ENCODE results near the gene RAP1GAP2. TPM values are rescaled to one million over a fixed set of nuclear protein-coding genes. Genes with fewer than 3 reads are reported as not detected.

The RAP1GAP2 gene
- total RNA-seq, 2 experiments from 2014 or later = 0.31 to 0.50 TPM

GRCh38 chr17:2799653-2800052 lies 3.4 kb downstream of the RAP1GAP2 start:
- DNase-seq (no peak), ATAC-seq (no peak)
- Mint-ChIP-seq H3K4me1 (ENCODE audit: low read depth) (peaks cover 36% of the 10 kb centered on the region), H3K36me3 (ENCODE audit: low read depth) (no peaks in the 10 kb centered on the region), H3K27me3 (peaks cover 33% of the 10 kb centered on the region), H3K9me3 (no peaks in the 10 kb centered on the region), H3K27ac (no peak overlapping the region), H3K4me3 (no peak overlapping the region)
- ChIA-PET CTCF (no interaction called here), POLR2A (no interaction called here)
- intact Hi-C loops (cut with micrococcal nuclease) = no loop called here
- no peak for TF ChIP-seq CTCF (IDR thresholded peaks at IDR 0.05)

- ATAC-seq = no peak
- CTCF ChIA-PET = no interaction called here
- intact Hi-C loops (cut with micrococcal nuclease) = no loop called here
- no peak for TF ChIP-seq CTCF (IDR thresholded peaks at IDR 0.05)
- no peak for DNase-seq
- Mint-ChIP-seq H3K36me3 (ENCODE audit: low read depth) (no peaks in the 10 kb centered on the region), H3K9me3 (no peaks in the 10 kb centered on the region), H3K4me1 (ENCODE audit: low read depth) (peaks cover 32% of the 10 kb centered on the region), H3K27me3 (peaks cover 29% of the 10 kb centered on the region), H3K4me3 (no peak overlapping the region), H3K27ac (no peak overlapping the region)
- POLR2A ChIA-PET = no interaction called here
These were observed 4.1 kb downstream of the RAP1GAP2 start for GRCh38 chr17:2800367-2800766.

- CTCF ChIA-PET = no interaction called here
- Mint-ChIP-seq H3K4me1 (ENCODE audit: low read depth) (peaks cover 17% of the 10 kb centered on the region), H3K4me3 (no peak overlapping the region), H3K27ac (no peak overlapping the region), H3K27me3 (peaks cover 18% of the 10 kb centered on the region), H3K36me3 (ENCODE audit: low read depth) (no peaks in the 10 kb centered on the region), H3K9me3 (no peaks in the 10 kb centered on the region)
- TF ChIP-seq CTCF (IDR thresholded peaks at IDR 0.05) = no peak
- intact Hi-C loops (cut with micrococcal nuclease) = no loop called here
- no peak for ATAC-seq
- POLR2A ChIA-PET = no interaction called here
- DNase-seq = no peak
These were observed 5.6 kb downstream of the RAP1GAP2 start for GRCh38 chr17:2801841-2802240.

- H3K27me3 Mint-ChIP-seq = peaks cover 12% of the 10 kb centered on the region
- H3K27ac Mint-ChIP-seq = no peak overlapping the region
- H3K4me3 Mint-ChIP-seq = no peak overlapping the region
- ATAC-seq (no peak), DNase-seq (no peak)
- POLR2A ChIA-PET = no interaction called here
- no peaks in the 10 kb centered on the region for H3K36me3 Mint-ChIP-seq (ENCODE audit: low read depth)
- CTCF ChIA-PET = interaction anchor here (1.3 kb wide), 1 partner anchor 16 kb away, joined by 4 read pairs; no protein-coding TSS in a partner anchor
- intact Hi-C loops (cut with micrococcal nuclease) = no loop called here
- H3K4me1 Mint-ChIP-seq (ENCODE audit: low read depth) = peaks cover 10% of the 10 kb centered on the region
- no peaks in the 10 kb centered on the region for H3K9me3 Mint-ChIP-seq
- no peak for TF ChIP-seq CTCF (IDR thresholded peaks at IDR 0.05)
These were observed 6.3 kb downstream of the RAP1GAP2 start for GRCh38 chr17:2802574-2802973.

GRCh38 chr17:2803386-2803785 lies 7.1 kb downstream of the RAP1GAP2 start:
- ATAC-seq (no peak), DNase-seq (no peak)
- no peak overlapping the region for H3K4me3 Mint-ChIP-seq
- H3K27me3 Mint-ChIP-seq = peaks cover 5% of the 10 kb centered on the region
- ChIA-PET POLR2A (interaction anchor here (1.0 to 1.4 kb wide), 3 partner anchors 9 to 11 kb away, joined by 3 to 4 read pairs (median 4); no protein-coding TSS in a partner anchor), CTCF (interaction anchor here (1.2 to 1.3 kb wide), 3 partner anchors 17 to 45 kb away, joined by 3 to 6 read pairs (median 4); no protein-coding TSS in a partner anchor)
- H3K9me3 Mint-ChIP-seq = no peaks in the 10 kb centered on the region
- intact Hi-C loops (cut with micrococcal nuclease) = no loop called here
- no peak overlapping the region for H3K27ac Mint-ChIP-seq
- no peak for TF ChIP-seq CTCF (IDR thresholded peaks at IDR 0.05)
- H3K4me1 Mint-ChIP-seq (ENCODE audit: low read depth) = peaks cover 4% of the 10 kb centered on the region
- H3K36me3 Mint-ChIP-seq (ENCODE audit: low read depth) = no peaks in the 10 kb centered on the region

All from activated CD8-positive, alpha-beta T cell treated with anti-CD3 and anti-CD28 coated beads for 36 hours (primary cell).